A673 (cell line): Measurements from ENCODE around the gene CA5A.
"Not testable (repeated sequence)": the region's sequence is repeated elsewhere in the genome, so short reads cannot be mapped to it uniquely, and the experiment has no call there.

Experiments
- CTCF ChIP-seq: fragments of 300-800, 200-600 bp; sonication (generic); conservative IDR thresholded peaks from 2 replicates; pipeline ENCODE4 v1.5.1; 2017; ENCODE audit warnings: low read depth, mild to moderate bottlenecking, antibody characterized with exemption, low read length, moderate library complexity, mixed read lengths
- EZH2 ChIP-seq: fragments of 200-600 bp; sonication (generic); IDR thresholded peaks from 2 replicates; pipeline ENCODE4 v1.6.1; 2017; ENCODE audit warnings: borderline replicate concordance, low read depth, mild to moderate bottlenecking, mixed read lengths, antibody characterized with exemption, low read length; ENCODE audit not compliant: poor library complexity, severe bottlenecking

GRCh38 chr16:87932475-87933139, 3.7 kb downstream of the CA5A start:
- not testable (repeated sequence) for TF ChIP-seq CTCF, EZH2
